NK-92 (cell line): ENCODE data around the gene HEATR9.

ENCODE experiments used
- DNase-seq: peaks from one replicate; lab custom pipeline; 2025; ENCODE audit not compliant: unreplicated experiment; lab: John Stamatoyannopoulos, UW

HEATR9 gene

DNA sequence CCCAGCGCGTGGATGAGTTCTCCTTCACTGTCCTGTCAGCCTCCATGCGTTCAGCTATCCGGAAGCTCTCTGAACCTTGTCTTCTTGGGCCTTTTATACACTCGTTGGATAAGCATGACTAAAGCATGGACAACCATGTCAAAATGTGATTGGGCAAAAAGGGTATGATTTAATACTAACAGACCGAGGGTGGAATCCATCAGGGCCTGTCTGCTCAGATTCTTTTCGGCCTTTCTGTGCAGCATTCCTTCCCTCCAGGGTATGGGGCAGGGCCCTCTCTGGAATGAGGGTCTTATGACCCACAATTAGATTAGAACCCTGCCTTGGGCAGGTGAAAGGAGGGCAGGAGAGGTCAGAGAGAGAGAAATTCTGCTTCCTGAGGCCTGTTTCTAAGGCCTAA, 25.5 kb upstream of the HEATR9 start:
- DNase-seq: no peak

DNA sequence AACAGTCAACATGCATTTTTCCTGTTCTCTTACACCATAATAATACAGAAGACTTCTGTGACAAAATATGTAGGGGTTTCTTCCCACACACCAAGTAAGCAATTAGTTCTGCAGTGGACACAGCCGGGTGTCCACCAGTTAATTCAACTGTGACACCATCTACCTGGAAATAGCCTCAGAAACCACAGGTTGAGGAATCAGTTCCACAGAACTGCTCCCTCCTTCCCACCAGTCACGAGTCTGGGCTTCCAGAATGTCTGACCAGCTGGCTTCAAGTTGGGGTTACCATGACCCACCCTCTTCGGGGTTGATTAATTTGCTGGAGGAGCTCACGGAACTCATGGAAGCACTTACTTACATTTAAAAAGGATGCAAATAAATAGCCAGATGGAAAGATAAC, 25.1 kb upstream of the HEATR9 start:
- no peak for DNase-seq

DNA sequence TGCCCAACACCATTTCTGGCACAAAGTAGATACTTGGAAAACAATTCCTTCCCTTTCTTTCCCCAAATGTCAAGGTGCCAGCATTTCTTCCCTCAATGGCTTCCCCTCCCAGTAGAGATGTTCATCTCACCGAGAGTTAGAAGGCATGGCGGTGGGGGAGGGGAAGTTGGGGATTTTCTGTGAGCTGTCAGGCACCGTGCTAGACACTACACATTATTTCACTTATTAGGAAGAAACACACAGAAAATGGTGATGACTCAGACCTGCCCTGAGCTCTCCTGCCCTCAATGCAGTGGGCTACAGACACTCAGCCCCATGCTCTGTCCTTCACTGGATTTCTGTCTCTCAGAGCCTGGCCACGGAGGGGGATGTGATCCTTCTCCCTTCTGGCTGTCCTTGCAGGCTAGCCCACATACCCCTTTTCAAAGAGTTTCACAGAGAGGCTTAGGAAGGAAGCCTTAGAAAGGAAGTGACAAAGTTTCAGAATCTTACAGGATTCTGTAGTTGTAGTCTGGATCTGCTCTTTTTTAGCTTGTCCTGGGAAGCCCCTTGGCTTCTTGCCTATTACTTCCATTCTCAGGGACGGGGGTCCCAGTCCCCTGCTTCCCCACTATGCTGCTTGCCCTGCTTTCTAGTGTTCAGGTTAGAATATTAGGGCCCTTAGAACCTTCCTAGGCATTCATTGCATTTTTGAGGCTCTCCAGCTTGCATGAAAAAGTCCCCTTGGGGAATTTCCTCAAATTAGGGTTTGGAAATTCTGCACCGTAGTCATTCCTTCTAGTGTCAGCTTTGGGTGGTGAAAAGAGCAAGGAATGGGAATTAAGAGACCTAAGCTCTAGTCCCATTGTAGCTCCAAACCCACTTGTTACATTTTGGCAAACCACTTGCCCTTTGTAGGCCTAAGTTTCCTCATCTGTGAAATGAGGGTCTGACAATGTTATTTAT, 23.7 kb upstream of the HEATR9 start:
- DNase-seq: no peak

DNA sequence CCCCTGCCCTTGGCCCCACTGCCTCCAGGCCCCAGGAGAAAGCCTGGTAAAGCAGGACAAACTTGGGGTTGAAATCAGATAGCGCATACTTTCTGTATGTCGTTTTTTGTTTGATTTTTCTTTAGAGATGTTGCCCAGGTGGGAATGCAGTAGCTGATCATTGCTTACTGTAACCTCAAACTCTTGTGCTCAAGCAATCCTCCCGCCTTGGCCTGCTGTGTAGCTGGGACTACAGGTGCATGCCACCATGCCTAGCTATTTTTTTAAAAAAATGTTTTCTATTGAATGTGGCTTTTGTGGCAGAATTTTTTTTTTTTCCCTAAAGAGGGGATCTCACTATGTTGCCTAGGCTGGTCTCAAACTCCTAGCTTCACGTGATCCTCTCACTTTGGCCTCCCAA, 22.6 kb upstream of the HEATR9 start:
- DNase-seq: no peak

DNA sequence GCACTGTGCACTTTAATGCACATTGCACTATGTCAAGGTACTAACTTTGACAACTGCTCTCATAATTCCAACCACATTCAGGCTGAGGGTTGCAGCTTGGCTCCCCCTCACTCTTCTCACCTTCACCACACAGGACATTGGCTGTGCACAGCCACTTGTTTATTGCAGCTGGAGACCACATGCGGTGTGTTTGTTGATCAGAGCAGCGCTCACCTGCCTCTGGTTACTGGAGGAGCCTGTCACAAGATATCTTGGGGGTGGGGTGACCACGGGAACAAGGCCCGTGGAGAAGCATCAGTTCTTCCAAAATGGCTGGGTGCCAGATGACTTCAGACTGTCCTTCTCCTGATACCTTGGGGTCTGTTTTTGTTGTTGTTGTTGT, 22.1 kb upstream of the HEATR9 start:
- no peak for DNase-seq

DNA sequence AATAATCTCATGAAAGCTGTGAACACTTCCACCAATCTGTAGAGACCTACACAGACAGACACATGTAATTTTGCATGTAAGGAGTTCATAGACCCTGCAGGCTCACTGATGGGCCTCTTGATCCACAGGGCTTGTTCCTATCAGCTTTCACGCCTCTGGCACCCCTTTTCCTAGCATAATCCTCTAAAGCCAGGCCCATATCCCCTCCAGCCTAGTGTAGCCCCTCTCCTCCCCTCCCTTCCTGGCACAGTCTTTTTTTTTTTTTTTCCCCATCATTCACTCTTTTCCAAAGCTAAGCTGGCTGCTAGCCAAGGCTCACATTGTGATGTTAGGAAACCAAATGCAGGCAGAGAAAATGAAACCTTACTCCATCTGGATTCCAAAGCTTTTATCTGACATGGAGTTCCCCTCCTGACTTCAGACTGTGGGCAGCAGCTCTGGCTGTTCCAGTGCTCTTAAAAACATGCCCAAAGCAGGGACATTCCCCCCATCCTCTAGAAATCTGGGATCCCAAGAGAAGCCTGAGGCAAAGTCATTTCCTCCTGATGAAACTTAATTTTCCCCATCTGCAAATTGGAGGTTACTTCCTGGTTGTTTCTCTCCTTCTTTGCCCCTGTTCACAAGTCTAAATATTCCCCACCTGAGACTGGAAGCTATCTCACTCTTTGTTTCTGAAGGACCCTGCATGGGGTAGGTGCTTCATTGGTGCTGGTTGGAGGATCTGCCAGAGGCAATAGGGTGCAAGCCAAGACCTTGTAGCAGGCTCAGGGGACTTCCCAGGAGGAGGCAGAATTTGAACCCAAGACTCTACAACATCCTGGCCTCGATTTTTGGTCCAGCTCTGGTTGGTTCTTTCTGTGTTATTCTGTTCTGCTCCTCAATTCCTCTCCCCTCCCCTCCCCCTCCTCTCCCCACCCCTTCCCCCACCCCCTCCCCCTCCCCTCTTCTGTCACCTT, 21.4 kb upstream of the HEATR9 start:
- no peak for DNase-seq

DNA sequence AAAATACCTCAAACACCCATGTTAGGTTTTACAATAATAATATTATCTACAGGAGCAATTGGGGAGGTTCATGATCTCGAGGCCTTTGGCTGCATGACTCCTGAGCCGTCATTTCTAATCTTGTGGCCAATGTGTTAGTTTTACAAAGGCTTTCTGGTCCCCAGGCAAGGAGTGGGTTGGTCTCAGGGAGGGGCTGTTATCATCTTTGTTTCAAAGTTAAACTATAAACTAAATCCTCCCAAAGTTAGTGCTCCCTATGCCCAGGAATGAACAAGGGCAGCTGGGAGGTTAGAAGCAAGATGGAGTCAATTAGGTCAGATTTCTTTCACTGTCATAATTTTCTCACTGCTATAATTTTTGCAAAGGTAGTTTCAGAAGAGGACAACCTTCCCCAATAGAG, 20.6 kb upstream of the HEATR9 start:
- DNase-seq: no peak

DNA sequence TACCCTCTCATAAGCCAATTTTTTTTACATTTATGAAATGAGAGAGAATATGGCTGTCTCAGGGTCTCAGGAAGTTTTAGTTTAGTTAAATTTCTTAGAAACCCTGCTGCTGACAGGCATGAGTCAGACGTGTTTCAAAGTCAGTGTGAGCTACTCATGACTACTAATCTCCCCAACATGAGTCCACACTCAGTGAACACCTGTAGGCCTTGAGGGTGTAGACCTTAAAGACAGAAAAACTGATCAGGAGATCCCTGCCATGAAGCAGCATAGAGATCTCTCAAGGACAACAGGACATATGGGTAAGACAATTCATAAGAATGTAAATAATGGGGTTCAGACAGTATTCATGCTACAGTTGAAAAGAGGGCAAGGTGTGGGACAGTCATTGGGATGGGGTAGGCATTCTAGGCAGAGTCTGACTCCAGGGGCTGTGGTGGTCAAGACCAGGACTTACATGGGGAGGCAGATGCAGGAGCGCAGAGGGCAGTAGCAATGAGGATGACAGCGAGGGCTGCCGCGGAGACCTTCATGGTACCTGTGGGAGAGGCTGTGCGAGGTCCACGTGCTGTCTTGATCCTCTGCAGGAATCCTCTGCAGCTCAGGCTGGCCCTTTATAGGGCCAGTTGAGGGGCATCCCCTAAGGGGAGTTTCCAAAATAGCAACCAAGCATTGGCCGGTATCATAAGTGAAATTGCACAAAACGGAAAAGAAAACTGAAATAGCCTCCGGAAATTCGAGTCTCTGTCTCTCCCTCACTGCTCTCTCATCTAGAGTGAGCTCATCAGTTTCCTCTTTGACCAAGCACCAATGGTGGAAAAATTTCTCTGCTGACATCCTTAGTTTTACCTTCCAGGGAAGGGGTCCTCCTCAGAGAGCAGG, 11.3 kb upstream of the HEATR9 start, which contains the start of gene CCL5:
CCL5 (minus strand) TSS at position 588 of the 882 bp plus-strand sequence.
- no peak for DNase-seq

DNA sequence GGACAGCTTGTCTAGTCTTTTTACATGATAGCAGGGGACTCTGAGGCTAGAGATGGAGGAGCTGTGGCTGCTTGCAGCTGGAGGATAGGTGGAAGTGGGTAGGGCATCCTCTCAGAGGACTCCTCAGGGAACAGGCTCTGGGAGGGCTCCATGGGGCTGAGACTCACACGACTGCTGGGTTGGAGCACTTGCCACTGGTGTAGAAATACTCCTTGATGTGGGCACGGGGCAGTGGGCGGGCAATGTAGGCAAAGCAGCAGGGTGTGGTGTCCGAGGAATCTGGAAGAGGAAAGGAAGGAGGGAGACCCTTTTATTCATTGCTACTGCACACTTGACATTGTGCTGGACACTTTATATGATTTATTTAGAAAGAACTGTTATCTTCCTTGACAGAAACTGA, 9.7 kb upstream of the HEATR9 start:
- no peak for DNase-seq

DNA sequence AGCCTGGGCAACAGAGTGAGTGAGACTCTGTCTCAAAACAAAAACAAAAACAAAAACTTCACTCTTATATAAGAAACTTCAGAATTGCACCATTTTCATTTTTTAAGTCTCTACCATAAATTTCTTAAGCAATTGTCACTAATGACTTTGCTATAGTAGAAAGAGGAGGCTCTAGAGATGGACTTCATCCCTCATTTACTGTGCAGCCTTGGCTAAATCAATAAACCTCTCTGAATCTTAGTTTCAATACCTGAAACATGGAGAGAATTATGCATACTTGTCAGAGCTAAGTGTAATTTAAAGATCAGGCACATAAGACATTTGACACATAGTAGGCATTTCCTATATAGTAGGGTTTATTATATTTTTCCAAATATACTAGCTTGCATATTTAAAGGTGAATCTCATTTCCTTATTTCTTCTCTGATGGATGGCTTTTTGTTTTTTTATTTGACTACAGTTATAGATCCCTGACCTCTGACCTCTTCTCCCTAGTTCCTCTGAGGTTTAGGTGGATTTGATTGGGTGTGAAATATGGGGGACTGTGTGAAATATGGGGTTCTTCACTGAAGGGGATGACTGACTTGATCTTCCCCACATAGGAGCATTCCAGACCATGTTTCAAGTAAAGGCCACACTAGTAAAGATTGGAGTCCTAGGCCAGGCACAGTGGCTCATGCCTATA, 8.8 kb upstream of the HEATR9 start:
- DNase-seq: no peak

DNA sequence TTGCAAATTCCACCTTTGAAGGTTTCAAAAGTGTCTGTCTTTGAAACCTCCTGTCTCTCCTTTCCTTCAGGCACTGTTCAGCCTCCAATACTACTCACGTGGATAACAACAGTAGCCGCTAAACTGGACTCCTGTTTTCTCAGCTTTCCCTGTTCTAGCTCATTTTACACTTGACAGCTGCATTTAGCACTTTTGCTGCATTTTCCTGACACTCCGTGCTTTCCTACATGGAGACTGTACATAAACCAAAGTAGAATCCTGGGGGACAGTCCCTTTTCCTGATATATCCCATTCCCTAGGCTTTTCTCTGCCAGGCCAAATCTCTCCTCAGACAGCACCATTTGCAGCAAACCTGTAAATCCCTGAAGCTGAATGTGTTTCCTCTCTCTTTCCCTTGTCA, 7.8 kb upstream of the HEATR9 start:
- DNase-seq: no peak

DNA sequence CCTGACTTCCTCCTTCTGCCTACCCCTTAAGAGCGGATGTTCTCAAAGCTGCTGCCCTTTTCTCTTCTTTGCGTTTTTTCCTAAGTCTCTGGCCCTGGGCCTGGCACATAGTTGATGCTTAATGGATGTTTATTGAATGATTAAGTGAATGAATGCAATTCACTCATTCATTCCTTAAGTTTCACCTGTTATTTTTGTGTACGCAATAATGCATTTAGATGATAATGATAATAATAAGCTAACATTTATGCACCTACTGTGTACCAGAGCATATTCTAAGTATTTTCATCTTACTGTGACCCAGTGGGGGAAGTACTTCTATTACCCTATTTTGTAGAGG, 7.1 kb upstream of the HEATR9 start:
- DNase-seq: no peak

DNA sequence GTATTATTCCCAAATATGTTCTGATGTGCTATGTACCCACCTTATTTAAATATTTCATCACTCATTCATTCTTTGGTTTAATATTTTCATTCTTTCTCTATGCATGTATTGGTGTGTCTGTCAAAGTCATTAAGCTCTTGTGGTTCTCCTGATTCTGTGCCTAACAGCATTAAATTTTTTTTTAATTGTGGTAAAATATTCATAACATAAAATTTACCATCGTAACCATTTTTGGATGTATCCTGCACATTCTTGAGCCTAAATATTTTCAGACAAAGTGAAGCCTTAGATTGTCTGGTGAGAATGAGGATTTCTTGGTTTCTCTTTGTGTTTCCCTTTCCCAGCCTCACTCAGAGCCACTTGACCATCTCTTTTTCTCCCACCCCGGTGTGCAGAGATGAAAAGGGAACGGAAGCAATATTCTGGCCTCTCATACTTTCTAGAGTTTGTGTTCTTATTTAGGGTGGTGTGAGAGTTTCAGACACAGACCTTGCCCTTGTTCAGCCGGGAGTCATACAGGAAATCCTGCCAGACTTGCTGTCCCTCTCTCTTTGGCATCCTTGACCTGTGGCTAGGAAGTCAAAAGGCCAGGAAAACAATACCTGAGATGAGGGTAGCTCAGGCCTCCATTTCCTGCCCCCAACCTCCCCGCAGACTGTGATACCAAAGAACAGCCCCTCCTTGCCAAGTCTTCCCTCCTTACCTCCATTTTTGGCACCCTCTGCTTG, 6.5 kb upstream of the HEATR9 start:
- no peak for DNase-seq

DNA sequence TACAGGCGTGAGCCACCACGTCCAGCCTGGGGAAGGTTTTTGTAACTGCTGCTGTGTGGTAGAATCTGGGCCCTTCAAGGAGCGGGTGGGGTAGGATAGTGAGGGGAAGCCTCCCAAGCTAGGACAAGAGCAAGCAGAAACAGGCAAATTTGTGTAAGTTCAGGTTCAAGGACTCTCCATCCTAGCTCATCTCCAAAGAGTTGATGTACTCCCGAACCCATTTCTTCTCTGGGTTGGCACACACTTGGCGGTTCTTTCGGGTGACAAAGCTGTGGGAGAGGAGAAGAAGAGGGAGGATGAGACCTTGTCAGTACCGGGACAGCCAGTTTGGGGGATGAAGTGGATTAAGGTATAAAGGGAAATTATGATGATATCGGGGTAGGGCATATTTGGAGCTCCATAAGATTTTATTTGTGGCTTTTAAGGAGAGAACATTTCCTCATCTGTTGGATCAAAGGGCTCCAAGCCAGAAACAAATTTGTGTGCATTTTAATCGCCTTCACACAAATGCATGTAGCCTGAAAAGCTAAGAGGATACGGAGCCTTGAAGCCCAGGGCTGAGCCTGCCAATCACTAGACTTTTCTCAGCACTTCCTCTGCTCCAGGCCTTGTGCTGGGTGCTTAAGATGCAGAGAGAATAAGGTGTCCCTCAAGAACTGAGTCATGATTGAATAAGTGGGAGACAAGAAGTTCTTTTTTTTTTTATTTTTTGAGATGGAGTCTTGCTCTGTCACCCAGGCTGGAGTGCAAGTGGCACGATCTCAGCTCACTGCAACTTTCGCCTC, 3.7 kb upstream of the HEATR9 start:
- no peak for DNase-seq

DNA sequence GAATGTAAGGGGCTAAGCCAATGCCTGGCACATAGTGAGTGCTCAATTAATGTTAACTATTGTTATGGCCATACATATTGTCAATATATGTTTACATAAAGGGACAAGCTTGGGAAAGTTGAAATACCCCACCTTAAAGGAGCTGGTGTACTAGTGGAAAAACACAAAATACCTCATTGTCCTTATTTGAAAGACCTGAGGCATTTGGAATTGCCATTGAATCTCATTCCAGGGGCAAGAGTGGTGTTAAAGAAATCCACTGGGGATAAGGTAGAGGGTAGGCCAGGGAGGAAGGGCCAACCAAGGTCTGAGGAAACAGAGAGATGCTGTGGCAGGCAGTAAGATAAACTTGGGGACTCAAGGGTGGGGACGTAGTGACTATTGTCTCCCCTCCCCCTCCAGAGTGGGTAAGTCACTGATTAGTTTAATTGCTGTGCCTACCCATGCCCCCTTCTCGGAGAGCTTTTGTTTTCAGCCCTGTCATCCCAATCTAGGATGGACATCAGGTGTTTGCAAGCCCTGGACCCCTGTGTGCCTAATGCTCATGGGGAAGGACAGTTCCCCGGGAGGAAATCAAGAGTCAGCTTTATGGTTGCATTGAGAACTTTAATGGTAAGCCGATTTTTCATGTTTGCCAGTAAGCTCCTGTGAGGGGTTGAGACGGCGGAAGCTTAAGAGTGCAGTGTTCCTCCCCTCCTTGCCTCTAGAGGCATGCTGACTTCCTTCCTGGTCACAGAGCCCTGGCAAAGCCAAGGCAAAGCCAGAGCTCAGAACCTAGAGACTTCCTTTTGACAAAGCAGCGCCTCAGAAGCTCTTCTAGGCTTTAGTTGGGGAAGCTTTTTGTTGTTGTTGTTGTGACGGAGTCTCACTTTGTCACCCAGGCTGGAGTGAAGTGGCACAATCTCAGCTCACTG, 2.5 kb upstream of the HEATR9 start:
- DNase-seq: no peak

DNA sequence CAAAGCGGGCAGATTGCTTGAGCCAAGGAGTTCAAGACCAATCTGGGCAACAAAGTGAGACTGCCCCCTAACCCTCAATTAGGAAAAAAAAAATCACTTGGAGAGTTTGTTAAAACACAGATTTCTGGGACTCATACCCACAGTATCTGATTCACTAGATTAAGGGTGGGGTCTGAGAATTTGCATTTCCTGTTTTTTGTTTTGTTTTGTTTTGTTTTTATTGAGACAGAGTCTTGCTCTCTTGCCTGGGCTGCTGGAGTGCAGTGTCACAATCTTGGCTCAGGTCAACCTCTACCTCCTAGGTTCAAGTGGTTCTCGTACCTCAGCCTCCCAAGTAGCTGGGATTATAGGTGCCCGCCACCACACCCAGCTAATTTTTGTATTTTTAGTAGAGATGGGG, 1.1 kb downstream of the HEATR9 start:
- DNase-seq: no peak

DNA sequence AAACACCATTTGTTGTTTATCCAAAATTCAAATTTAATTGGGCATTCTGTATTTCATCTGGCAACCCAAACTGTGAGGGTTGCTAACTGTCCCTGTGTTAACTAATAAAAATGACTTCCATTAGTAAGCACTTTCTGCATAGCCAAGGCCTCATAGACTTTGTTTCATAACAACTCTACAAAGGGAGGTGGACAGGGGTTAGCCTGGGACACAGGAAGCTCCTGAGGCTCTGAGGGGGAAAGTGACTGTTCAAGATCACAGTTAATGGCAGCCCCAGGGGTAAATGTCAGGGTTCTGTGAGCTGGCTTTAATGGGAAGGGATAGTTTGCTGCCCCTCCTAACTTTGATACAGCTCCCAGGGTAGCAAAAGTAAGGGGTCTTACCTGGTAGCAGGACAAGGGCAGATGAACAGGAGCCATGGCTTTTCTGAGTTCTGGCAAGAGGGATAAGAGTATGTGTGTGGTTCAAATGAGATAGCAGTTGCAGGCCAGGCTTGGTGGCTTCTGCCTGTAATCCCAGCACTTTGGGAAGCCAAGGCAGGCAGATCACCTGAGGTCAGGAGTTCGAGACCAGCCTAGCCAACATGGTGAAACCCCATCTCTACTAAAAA, 2.2 kb downstream of the HEATR9 start:
- no peak for DNase-seq
